HG03439 (cell line): ENCODE measurements around the gene HEXIM2.
"Not testable (repeated sequence)": the region's sequence is repeated elsewhere in the genome, so short reads cannot be mapped to it uniquely, and the experiment has no call there.

Source experiments
- ATAC-seq: cut with Tn5 transposase; IDR thresholded peaks from one replicate; pipeline ENCODE4 v1.9.1; 2021; ENCODE audit warnings: mild to moderate bottlenecking, moderate library complexity; ENCODE audit not compliant: unreplicated experiment

The HEXIM2 gene

GRCh38 chr17:45168991-45169752 lies 7.5 kb downstream of the HEXIM2 start:
- no peak for ATAC-seq

GRCh38 chr17:45170280-45170930 lies 8.7 kb downstream of the HEXIM2 start:
- ATAC-seq = no peak

- ATAC-seq = no peak
Observed at GRCh38 chr17:45170931-45171337, 9.3 kb downstream of the HEXIM2 start.

GRCh38 chr17:45171338-45172231 lies 9.9 kb downstream of the HEXIM2 start:
- ATAC-seq = no peak

GRCh38 chr17:45172232-45172540 lies 10.5 kb downstream of the HEXIM2 start:
- ATAC-seq = no peak

GRCh38 chr17:45172541-45173286 lies 11.0 kb downstream of the HEXIM2 start:
- no peak for ATAC-seq

- ATAC-seq = no peak
Observed at GRCh38 chr17:45175759-45176115, 14.1 kb downstream of the HEXIM2 start.

- no peak for ATAC-seq
Observed at GRCh38 chr17:45177563-45177962, 15.9 kb downstream of the HEXIM2 start.

GRCh38 chr17:45184144-45184543 lies 22.5 kb downstream of the HEXIM2 start:
- no peak for ATAC-seq

GRCh38 chr17:45186801-45187354 lies 25.2 kb downstream of the HEXIM2 start:
- ATAC-seq = no peak

- no peak for ATAC-seq
Observed at GRCh38 chr17:45189009-45189408, 27.3 kb downstream of the HEXIM2 start.

GRCh38 chr17:45190503-45191255 lies 29.0 kb downstream of the HEXIM2 start:
- ATAC-seq = no peak

- ATAC-seq = no peak
Observed at GRCh38 chr17:45195424-45195823, 33.7 kb downstream of the HEXIM2 start.

GRCh38 chr17:45197108-45197507 lies 35.4 kb downstream of the HEXIM2 start:
- ATAC-seq = no peak

- peak; percentile 78 for ATAC-seq
Observed at GRCh38 chr17:45197555-45198334, 36.1 kb downstream of the HEXIM2 start.

GRCh38 chr17:45200701-45201100 lies 39.0 kb downstream of the HEXIM2 start:
- ATAC-seq = no peak

- ATAC-seq = no peak
Observed at GRCh38 chr17:45201457-45201856, 39.8 kb downstream of the HEXIM2 start.

- not testable (repeated sequence) for ATAC-seq
Observed at GRCh38 chr17:45201880-45202279, 40.2 kb downstream of the HEXIM2 start.
